Measurements from ENCODE around the gene MYO18A. TPM values are rescaled to one million over a fixed set of nuclear protein-coding genes. Genes with fewer than 3 reads are reported as not detected.

The MYO18A gene
- polyA plus RNA-seq, 2 donors: 39.1 to 86.4 TPM

DNA sequence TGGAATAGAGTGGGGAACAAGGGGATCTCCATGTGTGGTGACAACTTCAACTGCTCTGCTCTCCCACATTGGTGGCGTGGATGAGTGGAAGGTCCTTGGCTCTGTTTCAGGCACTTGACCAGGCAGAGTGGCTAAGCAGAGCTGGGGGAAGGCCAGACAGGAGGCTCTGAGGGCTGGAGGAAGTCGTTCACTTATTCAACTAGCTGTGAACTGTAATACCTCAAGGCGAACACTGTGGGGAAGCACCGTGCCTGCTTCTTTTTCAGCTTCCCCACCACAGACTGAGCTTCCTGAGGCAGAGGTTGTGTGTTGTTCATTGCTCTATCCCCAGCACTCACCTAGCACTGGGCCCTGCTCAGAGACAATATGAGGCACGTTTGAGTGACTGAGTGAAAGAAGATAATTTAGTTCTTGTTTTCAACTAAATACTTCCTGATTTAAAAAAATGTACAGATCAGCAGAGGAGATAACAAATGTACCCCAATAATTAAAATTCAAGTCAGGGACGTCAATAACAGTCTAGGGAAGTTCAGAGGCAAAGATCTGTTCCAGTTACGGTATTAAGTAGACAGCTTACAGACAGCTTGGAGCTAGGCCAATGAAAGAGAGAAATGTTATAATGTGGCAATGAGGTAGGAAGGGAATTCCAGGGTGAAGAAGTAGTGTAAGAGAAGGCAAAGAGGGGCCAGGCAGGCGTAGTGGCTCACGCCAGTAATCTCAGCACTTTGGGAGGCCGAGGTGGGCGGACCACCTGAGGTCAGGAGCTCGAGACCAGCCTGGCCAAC lies 34.7 kb downstream of the MYO18A start:
- WGBS, 2 donors: 44 to 48% methylated on average over 11 to 12 of the region's 12 CpGs
- no peaks in the 10 kb centered on the region for H3K9me3 ChIP-seq (ENCODE audit: control insufficient read depth in 2 of 2, insufficient read depth in 1 of 2, low read depth in 1 of 2, low read length in 1 of 2)
- H3K27ac ChIP-seq (ENCODE audit: low read depth in 2 of 2, low read length in 1 of 2): peak overlapping the region in 1 of 2 donors; percentile 53
- H3K27me3 ChIP-seq (ENCODE audit: control insufficient read depth in 1 of 2, insufficient read depth in 2 of 2, low read length in 2 of 2): no peaks in the 10 kb centered on the region
- peaks cover 8 to 13% of the 10 kb centered on the region in 2 donors for H3K4me1 ChIP-seq (ENCODE audit: control insufficient read depth in 2 of 2, insufficient read depth in 2 of 2, low read length in 1 of 2)
- H3K4me3 ChIP-seq (ENCODE audit: low read depth in 1 of 2, low read length in 2 of 2): no peak overlapping the region
- H3K36me3 ChIP-seq (ENCODE audit: control insufficient read depth in 2 of 2, insufficient read depth in 2 of 2, low read length in 1 of 2): no peaks in the 10 kb centered on the region

DNA sequence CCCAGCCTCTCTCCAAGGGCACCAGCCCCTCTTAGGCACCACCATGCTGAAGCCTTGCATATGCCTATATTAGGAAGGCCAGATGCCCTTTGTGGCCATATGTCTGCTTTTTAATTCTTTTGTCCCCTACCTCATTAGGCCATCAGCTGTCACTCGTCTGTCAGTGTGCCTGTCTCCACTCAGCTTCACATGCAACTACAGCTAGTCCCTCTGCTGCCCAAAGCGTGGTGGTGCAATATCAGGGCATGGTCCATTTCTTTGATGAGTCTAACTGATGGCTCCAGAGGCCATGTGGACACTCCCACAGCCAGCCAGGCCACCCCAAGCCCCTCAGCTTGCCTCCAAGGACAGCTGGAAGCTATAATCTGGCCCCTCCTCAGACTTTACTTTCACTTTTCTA lies 36.3 kb downstream of the MYO18A start:
- H3K9me3 ChIP-seq (ENCODE audit: control insufficient read depth in 2 of 2, insufficient read depth in 1 of 2, low read depth in 1 of 2, low read length in 1 of 2): no peaks in the 10 kb centered on the region
- no peaks in the 10 kb centered on the region for H3K36me3 ChIP-seq (ENCODE audit: control insufficient read depth in 2 of 2, insufficient read depth in 2 of 2, low read length in 1 of 2)
- H3K27me3 ChIP-seq (ENCODE audit: control insufficient read depth in 1 of 2, insufficient read depth in 2 of 2, low read length in 2 of 2): no peaks in the 10 kb centered on the region
- 73 to 77% methylated on average over 2 of the region's 2 CpGs for WGBS, 2 donors
- H3K4me1 ChIP-seq (ENCODE audit: control insufficient read depth in 2 of 2, insufficient read depth in 2 of 2, low read length in 1 of 2): peaks cover 9 to 12% of the 10 kb centered on the region in 2 donors
- H3K4me3 ChIP-seq (ENCODE audit: low read depth in 1 of 2, low read length in 2 of 2): no peak overlapping the region
- no peak overlapping the region for H3K27ac ChIP-seq (ENCODE audit: low read depth in 2 of 2, low read length in 1 of 2)

- Histone ChIP-seq H3K4me3 (ENCODE audit: low read depth in 1 of 2, low read length in 2 of 2) (no peak overlapping the region), H3K4me1 (ENCODE audit: control insufficient read depth in 2 of 2, insufficient read depth in 2 of 2, low read length in 1 of 2) (peaks cover 12 to 15% of the 10 kb centered on the region in 2 donors), H3K36me3 (ENCODE audit: control insufficient read depth in 2 of 2, insufficient read depth in 2 of 2, low read length in 1 of 2) (peaks cover 0 to 3% of the 10 kb centered on the region in 2 donors), H3K27ac (ENCODE audit: low read depth in 2 of 2, low read length in 1 of 2) (peak overlapping the region in 1 of 2 donors; percentile 78), H3K27me3 (ENCODE audit: control insufficient read depth in 1 of 2, insufficient read depth in 2 of 2, low read length in 2 of 2) (no peaks in the 10 kb centered on the region), H3K9me3 (ENCODE audit: control insufficient read depth in 2 of 2, insufficient read depth in 1 of 2, low read depth in 1 of 2, low read length in 1 of 2) (no peaks in the 10 kb centered on the region)
- WGBS, 2 donors: 72% methylated on average over 4 of the region's 4 CpGs
Measured at GRCh38 chr17:29141514-29141876, 38.7 kb downstream of the MYO18A start.

DNA sequence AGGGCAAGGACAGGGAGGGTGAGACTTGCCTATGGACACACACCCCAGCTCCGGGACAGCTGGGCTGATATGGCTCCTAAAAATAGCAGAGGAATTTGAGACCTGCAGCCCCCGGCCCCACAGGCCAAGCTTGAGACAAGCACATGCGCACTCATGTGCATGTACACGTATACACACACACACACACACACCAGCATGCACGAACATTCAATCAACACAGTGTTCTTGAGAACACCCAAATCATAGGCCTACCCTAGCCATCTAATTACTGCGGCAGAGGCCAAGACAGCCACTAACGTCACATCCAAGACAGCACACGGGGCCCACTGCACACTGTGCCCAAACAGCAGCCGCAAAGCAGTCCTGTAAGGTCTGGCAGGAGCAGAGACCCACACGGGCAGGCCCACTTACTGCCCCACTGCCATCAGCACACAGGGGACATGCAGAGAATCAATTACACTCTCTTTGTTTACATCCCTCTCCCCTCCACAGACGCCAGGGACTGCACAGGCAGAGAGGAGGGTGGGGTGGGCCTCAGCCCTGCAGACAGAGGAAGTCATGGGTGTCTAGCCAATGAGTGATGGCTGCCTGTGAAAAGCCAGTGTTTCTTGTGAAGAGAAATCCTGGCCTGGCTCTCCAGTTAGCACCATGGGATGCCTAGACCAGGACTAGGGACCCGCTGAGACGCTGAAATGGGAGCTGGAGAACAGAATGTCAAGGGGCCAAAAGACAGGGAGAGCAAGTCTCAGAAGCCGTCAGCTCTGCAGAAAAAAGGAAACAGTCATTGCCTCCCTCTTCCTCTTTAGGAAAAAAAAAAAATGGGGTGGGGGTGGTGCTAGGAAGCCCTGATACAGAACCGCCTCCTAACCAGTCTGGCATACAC lies 39.3 kb downstream of the MYO18A start:
- H3K4me3 ChIP-seq (ENCODE audit: low read depth in 1 of 2, low read length in 2 of 2): peak overlapping the region; percentile 7 to 32
- peak overlapping the region; percentile 78 for H3K27ac ChIP-seq (ENCODE audit: low read depth in 2 of 2, low read length in 1 of 2)
- H3K9me3 ChIP-seq (ENCODE audit: control insufficient read depth in 2 of 2, insufficient read depth in 1 of 2, low read depth in 1 of 2, low read length in 1 of 2): no peaks in the 10 kb centered on the region
- peaks cover 0 to 3% of the 10 kb centered on the region in 2 donors for H3K36me3 ChIP-seq (ENCODE audit: control insufficient read depth in 2 of 2, insufficient read depth in 2 of 2, low read length in 1 of 2)
- 33 to 48% methylated on average over 15 of the region's 15 CpGs for WGBS, 2 donors
- H3K4me1 ChIP-seq (ENCODE audit: control insufficient read depth in 2 of 2, insufficient read depth in 2 of 2, low read length in 1 of 2): peaks cover 12 to 15% of the 10 kb centered on the region in 2 donors
- no peaks in the 10 kb centered on the region for H3K27me3 ChIP-seq (ENCODE audit: control insufficient read depth in 1 of 2, insufficient read depth in 2 of 2, low read length in 2 of 2)

DNA sequence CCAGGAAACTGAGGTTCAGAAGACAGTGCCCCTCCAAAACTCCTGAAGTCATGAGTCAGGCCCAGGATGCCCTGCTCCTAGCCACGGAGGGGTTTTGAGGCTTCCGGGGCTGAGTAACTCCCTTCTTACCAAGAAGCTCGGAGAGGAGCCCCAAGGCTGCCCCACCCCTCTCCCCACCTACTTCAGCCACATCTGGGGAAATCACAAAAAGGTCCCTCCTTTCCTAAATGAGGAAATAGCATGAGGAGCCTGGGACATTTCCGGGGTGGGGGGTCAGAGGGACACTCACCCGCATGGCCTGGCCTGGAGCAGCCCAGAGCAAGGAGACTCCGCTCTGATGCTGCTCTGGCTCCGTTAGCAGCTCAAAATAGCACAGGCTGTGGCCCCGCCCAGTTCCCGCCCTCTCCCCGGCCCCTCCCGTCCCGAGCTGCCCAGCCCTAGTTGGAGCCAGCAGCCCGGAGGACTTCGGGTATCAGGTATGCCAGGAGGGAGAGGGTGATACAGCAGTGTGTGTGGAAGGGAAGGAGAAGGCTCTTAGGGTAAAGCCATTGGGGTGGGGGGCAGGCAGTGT lies 40.1 kb downstream of the MYO18A start:
- Histone ChIP-seq H3K27ac (ENCODE audit: low read depth in 2 of 2, low read length in 1 of 2) (peak overlapping the region; percentile 78), H3K4me3 (ENCODE audit: low read depth in 1 of 2, low read length in 2 of 2) (peak overlapping the region; percentile 7 to 32), H3K36me3 (ENCODE audit: control insufficient read depth in 2 of 2, insufficient read depth in 2 of 2, low read length in 1 of 2) (peaks cover 0 to 3% of the 10 kb centered on the region in 2 donors), H3K9me3 (ENCODE audit: control insufficient read depth in 2 of 2, insufficient read depth in 1 of 2, low read depth in 1 of 2, low read length in 1 of 2) (no peaks in the 10 kb centered on the region), H3K4me1 (ENCODE audit: control insufficient read depth in 2 of 2, insufficient read depth in 2 of 2, low read length in 1 of 2) (peaks cover 12 to 14% of the 10 kb centered on the region in 2 donors), H3K27me3 (ENCODE audit: control insufficient read depth in 1 of 2, insufficient read depth in 2 of 2, low read length in 2 of 2) (no peaks in the 10 kb centered on the region)
- WGBS, 2 donors: 2 to 4% methylated on average over 14 of the region's 14 CpGs

GRCh38 chr17:29138971-29139691 lies 41.1 kb downstream of the MYO18A start:
- Histone ChIP-seq H3K27me3 (ENCODE audit: control insufficient read depth in 1 of 2, insufficient read depth in 2 of 2, low read length in 2 of 2) (no peaks in the 10 kb centered on the region), H3K4me3 (ENCODE audit: low read depth in 1 of 2, low read length in 2 of 2) (peak overlapping the region; percentile 16 to 25), H3K9me3 (ENCODE audit: control insufficient read depth in 2 of 2, insufficient read depth in 1 of 2, low read depth in 1 of 2, low read length in 1 of 2) (no peaks in the 10 kb centered on the region), H3K36me3 (ENCODE audit: control insufficient read depth in 2 of 2, insufficient read depth in 2 of 2, low read length in 1 of 2) (peaks cover 0 to 4% of the 10 kb centered on the region in 2 donors), H3K27ac (ENCODE audit: low read depth in 2 of 2, low read length in 1 of 2) (peak overlapping the region; percentile 78), H3K4me1 (ENCODE audit: control insufficient read depth in 2 of 2, insufficient read depth in 2 of 2, low read length in 1 of 2) (peaks cover 12 to 13% of the 10 kb centered on the region in 2 donors)
- WGBS, 2 donors: 52 to 61% methylated on average over 13 of the region's 13 CpGs

GRCh38 chr17:29138184-29138955 lies 41.8 kb downstream of the MYO18A start:
- H3K27me3 ChIP-seq (ENCODE audit: control insufficient read depth in 1 of 2, insufficient read depth in 2 of 2, low read length in 2 of 2): no peaks in the 10 kb centered on the region
- H3K36me3 ChIP-seq (ENCODE audit: control insufficient read depth in 2 of 2, insufficient read depth in 2 of 2, low read length in 1 of 2): peaks cover 0 to 9% of the 10 kb centered on the region in 2 donors
- H3K4me3 ChIP-seq (ENCODE audit: low read depth in 1 of 2, low read length in 2 of 2): peak overlapping the region; percentile 16 to 25
- H3K4me1 ChIP-seq (ENCODE audit: control insufficient read depth in 2 of 2, insufficient read depth in 2 of 2, low read length in 1 of 2): peaks cover 12 to 13% of the 10 kb centered on the region in 2 donors
- WGBS, 2 donors: 73 to 76% methylated on average over 13 of the region's 13 CpGs
- no peaks in the 10 kb centered on the region for H3K9me3 ChIP-seq (ENCODE audit: control insufficient read depth in 2 of 2, insufficient read depth in 1 of 2, low read depth in 1 of 2, low read length in 1 of 2)
- H3K27ac ChIP-seq (ENCODE audit: low read depth in 2 of 2, low read length in 1 of 2): peak overlapping the region in 1 of 2 donors; percentile 78

DNA sequence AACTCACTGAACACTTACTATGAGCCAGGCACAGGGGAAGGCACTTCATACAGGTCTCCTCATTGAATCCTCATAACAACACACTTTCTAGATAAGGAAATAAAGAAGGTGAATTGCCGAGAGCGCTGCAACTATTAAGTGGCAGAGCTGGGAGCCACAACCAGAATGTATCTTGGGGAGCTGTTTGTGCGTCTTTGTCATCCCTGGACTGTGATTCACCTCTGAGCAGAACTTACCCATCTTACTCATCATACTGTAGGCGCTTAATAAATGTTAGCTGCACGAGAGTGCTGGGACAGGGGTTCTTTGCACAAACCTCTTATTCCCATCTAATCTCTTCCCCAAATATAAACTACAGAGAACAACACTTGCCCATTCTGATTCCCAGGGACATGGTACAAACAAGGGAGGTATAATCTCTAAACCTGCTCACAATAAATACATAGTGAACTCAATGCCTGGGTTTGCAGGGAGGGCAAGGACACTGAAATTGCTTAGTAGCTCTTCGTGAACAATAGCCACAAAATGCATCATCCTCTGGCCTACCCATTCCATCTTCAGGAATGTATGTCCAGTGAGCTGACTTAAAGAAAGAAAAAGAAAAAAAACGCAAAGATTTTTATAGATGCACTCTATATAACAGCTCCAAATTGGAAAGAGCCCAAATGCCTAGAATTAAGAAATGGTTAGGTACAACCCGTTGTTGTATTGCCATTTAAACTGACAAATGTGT lies 43.0 kb downstream of the MYO18A start:
- Histone ChIP-seq H3K4me1 (ENCODE audit: control insufficient read depth in 2 of 2, insufficient read depth in 2 of 2, low read length in 1 of 2) (peaks cover 15% of the 10 kb centered on the region in 2 donors), H3K27ac (ENCODE audit: low read depth in 2 of 2, low read length in 1 of 2) (no peak overlapping the region), H3K4me3 (ENCODE audit: low read depth in 1 of 2, low read length in 2 of 2) (no peak overlapping the region), H3K27me3 (ENCODE audit: control insufficient read depth in 1 of 2, insufficient read depth in 2 of 2, low read length in 2 of 2) (no peaks in the 10 kb centered on the region), H3K9me3 (ENCODE audit: control insufficient read depth in 2 of 2, insufficient read depth in 1 of 2, low read depth in 1 of 2, low read length in 1 of 2) (no peaks in the 10 kb centered on the region), H3K36me3 (ENCODE audit: control insufficient read depth in 2 of 2, insufficient read depth in 2 of 2, low read length in 1 of 2) (peaks cover 0 to 13% of the 10 kb centered on the region in 2 donors)
- 79 to 84% methylated on average over 8 of the region's 8 CpGs for WGBS, 2 donors

All from esophagus (tissue), 2 donors.